Measurements from ENCODE around the gene HBS1L.

- TF ChIP-seq ZNF274 (IDR thresholded peaks at IDR 0.05; ENCODE audit: low read length) (no peak), ZNF274 (tag by site-specific recombination; IDR thresholded peaks at IDR 0.05; ENCODE audit: borderline replicate concordance) (no peak), CTCF (tag by site-specific recombination; IDR thresholded peaks at IDR 0.05) (no peak), ZNF513 (tag by site-specific recombination; IDR thresholded peaks at IDR 0.05) (no peak), ZNF530 (tag by site-specific recombination; IDR thresholded peaks at IDR 0.05; ENCODE audit: low read depth) (no peak), ZNF639 (tag by site-specific recombination; IDR thresholded peaks at IDR 0.05) (no peak), YY1 (tag by site-specific recombination; IDR thresholded peaks at IDR 0.05) (no peak), ELK4 (IDR thresholded peaks at IDR 0.05; ENCODE audit: borderline replicate concordance, low read depth, low read length) (no peak)
These were observed 1.2 kb downstream of the HBS1L start for GRCh38 chr6:135053406-135053805.
